Liver (tissue), 3 donors: ENCODE results near the gene ANKEF1.

Experiments used
- CTCF ChIP-seq: fragments of 150-350 bp; IDR thresholded peaks from 2 replicates; pipeline ENCODE4 v1.5.1; 2017; ENCODE audit warnings: improper control_type of control experiment, low read depth, low read length; ENCODE audit not compliant: missing input control
- EGR1 ChIP-seq, 2 donors: IDR thresholded peaks; 2 replicates each; pipeline ENCODE4 v1.6.1; 2016 to 2018; ENCODE audit warnings: antibody characterized with exemption in 2 of 2, low read depth in 2 of 2
- RAD21 ChIP-seq, 2 donors: IDR thresholded peaks; 2 replicates each; pipeline ENCODE4 v1.6.1; 2016; ENCODE audit warnings: antibody characterized with exemption in 2 of 2, mild to moderate bottlenecking in 2 of 2
- TAF1 ChIP-seq: conservative IDR thresholded peaks from 2 replicates; pipeline ENCODE4 v1.6.1; 2016; ENCODE audit warnings: antibody characterized with exemption, mild to moderate bottlenecking
- TF ChIP-seq, protein P1 (sequence below): IDR thresholded peaks from 2 replicates; pipeline ENCODE4 v1.6.1; 2016; ENCODE audit warnings: antibody characterized with exemption
- TF ChIP-seq, protein P2 (sequence below): IDR thresholded peaks from 2 replicates; pipeline ENCODE4 v1.6.1; 2016; ENCODE audit warnings: antibody characterized with exemption
- donor health status: healthy.
- donor health status: healthy.

GRCh38 chr20:10063482-10063881 is 28.7 kb downstream of the ANKEF1 start:
- no peak for TF ChIP-seq CTCF
- no peak for TF ChIP-seq EGR1 (IDR thresholded peaks at IDR 0.05; ENCODE audit: low read depth in 2 of 2)
- no peak for TF ChIP-seq TAF1
- no peak for TF ChIP-seq RAD21 (IDR thresholded peaks at IDR 0.05)
- TF ChIP-seq, protein P1, sequence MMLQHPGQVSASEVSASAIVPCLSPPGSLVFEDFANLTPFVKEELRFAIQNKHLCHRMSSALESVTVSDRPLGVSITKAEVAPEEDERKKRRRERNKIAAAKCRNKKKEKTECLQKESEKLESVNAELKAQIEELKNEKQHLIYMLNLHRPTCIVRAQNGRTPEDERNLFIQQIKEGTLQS: no peak
- TF ChIP-seq, protein P2, sequence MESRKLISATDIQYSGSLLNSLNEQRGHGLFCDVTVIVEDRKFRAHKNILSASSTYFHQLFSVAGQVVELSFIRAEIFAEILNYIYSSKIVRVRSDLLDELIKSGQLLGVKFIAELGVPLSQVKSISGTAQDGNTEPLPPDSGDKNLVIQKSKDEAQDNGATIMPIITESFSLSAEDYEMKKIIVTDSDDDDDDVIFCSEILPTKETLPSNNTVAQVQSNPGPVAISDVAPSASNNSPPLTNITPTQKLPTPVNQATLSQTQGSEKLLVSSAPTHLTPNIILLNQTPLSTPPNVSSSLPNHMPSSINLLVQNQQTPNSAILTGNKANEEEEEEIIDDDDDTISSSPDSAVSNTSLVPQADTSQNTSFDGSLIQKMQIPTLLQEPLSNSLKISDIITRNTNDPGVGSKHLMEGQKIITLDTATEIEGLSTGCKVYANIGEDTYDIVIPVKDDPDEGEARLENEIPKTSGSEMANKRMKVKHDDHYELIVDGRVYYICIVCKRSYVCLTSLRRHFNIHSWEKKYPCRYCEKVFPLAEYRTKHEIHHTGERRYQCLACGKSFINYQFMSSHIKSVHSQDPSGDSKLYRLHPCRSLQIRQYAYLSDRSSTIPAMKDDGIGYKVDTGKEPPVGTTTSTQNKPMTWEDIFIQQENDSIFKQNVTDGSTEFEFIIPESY: no peak
